Measurements from ENCODE around the gene TYK2.

The TYK2 gene

DNA sequence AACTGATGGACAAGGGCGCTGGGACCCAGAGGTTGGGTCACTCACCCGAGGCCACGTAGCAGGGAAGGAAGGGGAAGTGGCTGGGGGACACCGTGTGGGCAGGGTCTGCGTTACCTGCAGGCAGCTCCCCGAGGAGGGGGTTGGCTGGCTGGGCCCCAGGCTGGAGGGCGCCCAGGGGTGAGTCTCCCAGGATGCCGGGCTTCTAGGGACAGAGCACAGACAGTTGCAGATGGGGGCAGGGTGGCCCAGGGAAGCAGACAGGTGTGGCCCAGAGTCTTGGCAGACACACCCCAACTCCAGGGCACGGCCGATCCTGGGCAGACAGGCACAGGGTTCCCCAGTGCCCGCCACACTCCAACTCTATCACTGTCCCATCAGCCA, 59.0 kb downstream of the TYK2 start:
- H3K4me3 ChIP-seq (IDR thresholded peaks at IDR 0.05; ENCODE audit: insufficient read depth, low read depth, low read length) = no peak overlapping the region
- no peak overlapping the region for H2AFZ ChIP-seq (ENCODE audit: low read depth)
- no peak overlapping the region for H3K27ac ChIP-seq
- peaks cover under 1% of the 10 kb centered on the region for H3K4me1 ChIP-seq (ENCODE audit: low read depth, poor library complexity, severe bottlenecking)
- H4K20me1 ChIP-seq (ENCODE audit: insufficient read depth) = no peaks in the 10 kb centered on the region
- H3K27me3 ChIP-seq (ENCODE audit: insufficient read depth, low read depth) = no peaks in the 10 kb centered on the region
- H3K9ac ChIP-seq = no peak overlapping the region
- H3K79me2 ChIP-seq (ENCODE audit: insufficient read depth, low read depth) = no peaks in the 10 kb centered on the region
- peaks cover 9% of the 10 kb centered on the region; the same call in 1 of the 2 replicates for H3K36me3 ChIP-seq (ENCODE audit: insufficient read depth)
- no peak overlapping the region for H3K4me2 ChIP-seq
- TF ChIP-seq, protein P1, sequence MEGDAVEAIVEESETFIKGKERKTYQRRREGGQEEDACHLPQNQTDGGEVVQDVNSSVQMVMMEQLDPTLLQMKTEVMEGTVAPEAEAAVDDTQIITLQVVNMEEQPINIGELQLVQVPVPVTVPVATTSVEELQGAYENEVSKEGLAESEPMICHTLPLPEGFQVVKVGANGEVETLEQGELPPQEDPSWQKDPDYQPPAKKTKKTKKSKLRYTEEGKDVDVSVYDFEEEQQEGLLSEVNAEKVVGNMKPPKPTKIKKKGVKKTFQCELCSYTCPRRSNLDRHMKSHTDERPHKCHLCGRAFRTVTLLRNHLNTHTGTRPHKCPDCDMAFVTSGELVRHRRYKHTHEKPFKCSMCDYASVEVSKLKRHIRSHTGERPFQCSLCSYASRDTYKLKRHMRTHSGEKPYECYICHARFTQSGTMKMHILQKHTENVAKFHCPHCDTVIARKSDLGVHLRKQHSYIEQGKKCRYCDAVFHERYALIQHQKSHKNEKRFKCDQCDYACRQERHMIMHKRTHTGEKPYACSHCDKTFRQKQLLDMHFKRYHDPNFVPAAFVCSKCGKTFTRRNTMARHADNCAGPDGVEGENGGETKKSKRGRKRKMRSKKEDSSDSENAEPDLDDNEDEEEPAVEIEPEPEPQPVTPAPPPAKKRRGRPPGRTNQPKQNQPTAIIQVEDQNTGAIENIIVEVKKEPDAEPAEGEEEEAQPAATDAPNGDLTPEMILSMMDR (conservative IDR thresholded peaks at IDR 0.05; ENCODE audit: low read depth, low read length) = no peak

DNA sequence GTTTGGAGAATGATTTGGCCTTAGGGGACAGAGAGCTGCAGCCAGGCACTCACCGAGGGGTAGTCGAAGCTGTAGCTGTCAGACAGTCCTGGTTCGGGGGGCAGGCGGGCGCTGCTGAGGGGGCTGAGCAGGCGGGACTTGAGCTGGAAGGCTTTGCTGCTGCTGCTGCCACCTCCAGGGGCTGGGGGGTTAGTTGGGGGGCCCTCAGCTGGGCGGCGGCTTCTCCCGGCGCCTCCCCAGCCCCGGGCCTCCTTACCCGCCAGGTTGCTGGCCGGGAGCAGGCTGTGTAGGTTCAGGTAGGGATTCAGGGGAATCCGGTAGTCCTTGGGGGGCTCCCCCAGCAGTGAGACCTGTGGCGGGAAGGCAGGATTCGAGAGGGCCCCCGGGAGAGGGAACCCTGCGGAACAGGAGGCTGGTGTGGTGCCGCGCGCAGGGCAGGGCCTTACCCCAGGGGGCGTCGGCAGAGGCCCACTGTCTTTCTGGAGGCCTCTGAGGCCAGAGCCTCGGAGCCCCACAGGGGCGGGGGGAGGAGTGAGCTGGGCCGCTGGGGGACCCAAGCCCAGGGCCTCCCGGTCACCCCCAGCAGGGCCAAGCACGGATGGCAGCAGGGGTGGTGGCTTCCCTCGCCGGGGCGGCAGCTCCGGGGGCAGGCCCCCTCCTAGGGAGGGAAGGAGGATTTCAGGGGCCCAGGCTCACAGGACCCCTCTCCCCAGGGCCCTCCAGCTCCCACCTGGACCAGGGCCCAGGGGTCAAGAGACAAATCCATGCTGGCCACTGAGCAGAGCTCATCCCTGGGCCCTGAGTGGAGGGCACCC, 59.6 kb downstream of the TYK2 start:
- H3K4me2 ChIP-seq = no peak overlapping the region
- peaks cover 7% of the 10 kb centered on the region; the same call in 1 of the 2 replicates for H3K36me3 ChIP-seq (ENCODE audit: insufficient read depth)
- H3K79me2 ChIP-seq (ENCODE audit: insufficient read depth, low read depth) = no peaks in the 10 kb centered on the region
- H3K4me1 ChIP-seq (ENCODE audit: low read depth, poor library complexity, severe bottlenecking) = peaks cover 6% of the 10 kb centered on the region
- H3K27ac ChIP-seq = no peak overlapping the region
- no peak overlapping the region for H2AFZ ChIP-seq (ENCODE audit: low read depth)
- TF ChIP-seq, protein P1 (conservative IDR thresholded peaks at IDR 0.05; ENCODE audit: low read depth, low read length) = no peak
- H3K4me3 ChIP-seq (IDR thresholded peaks at IDR 0.05; ENCODE audit: insufficient read depth, low read depth, low read length) = no peak overlapping the region
- no peaks in the 10 kb centered on the region for H4K20me1 ChIP-seq (ENCODE audit: insufficient read depth)
- no peaks in the 10 kb centered on the region for H3K27me3 ChIP-seq (ENCODE audit: insufficient read depth, low read depth)
- no peak overlapping the region for H3K9ac ChIP-seq

DNA sequence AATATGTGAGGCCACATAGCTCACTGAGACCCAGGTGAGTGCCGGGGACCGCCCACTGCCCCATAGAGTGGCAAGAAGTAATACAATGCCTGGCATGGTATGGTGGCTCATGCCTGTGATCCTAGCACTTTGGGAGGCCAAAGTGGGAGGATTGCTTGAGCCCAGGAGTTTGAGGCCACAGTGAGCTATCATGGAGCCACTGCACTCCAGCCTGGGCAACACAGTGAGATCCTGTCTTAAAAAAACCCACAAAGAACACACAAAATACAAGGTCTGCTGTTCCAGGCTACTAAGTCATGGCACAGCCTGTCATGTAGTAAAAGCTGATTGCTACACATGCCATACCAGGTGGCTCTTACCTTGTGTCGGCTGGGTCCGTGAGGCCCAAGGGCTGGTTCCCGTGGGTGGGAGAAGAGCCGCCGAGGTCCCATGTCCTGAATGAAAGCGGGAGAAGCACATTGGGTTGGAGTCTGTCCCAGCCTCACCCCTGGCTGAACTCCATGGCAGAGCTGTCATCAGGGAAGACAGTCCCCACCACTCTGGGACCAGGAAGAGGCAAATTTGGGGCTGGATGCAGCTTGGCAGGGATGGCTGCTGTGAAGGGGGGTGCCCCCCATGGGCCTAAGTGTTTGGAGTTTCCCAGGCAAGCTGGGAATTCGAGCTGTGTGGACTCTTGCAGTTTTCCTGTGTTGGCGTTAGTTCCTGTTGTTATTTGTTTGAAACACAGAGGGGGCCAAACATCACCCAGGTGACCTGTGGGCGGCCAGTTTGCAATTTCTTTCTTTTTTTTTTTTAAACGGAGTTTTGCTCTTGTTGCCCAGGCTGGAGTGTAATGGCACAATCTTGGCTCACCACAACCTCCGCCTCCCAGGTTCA, 61.3 kb downstream of the TYK2 start:
- Histone ChIP-seq H3K79me2 (ENCODE audit: insufficient read depth, low read depth) (no peaks in the 10 kb centered on the region; the same call in 1 of the 2 replicates), H3K4me3 (IDR thresholded peaks at IDR 0.05; ENCODE audit: insufficient read depth, low read depth, low read length) (no peak overlapping the region), H2AFZ (ENCODE audit: low read depth) (no peak overlapping the region), H3K9ac (no peak overlapping the region), H3K36me3 (ENCODE audit: insufficient read depth) (no peaks in the 10 kb centered on the region), H3K27me3 (ENCODE audit: insufficient read depth, low read depth) (no peaks in the 10 kb centered on the region), H3K4me1 (ENCODE audit: low read depth, poor library complexity, severe bottlenecking) (peaks cover 16% of the 10 kb centered on the region), H4K20me1 (ENCODE audit: insufficient read depth) (no peaks in the 10 kb centered on the region), H3K4me2 (no peak overlapping the region), H3K27ac (no peak overlapping the region)
- TF ChIP-seq, protein P1 (conservative IDR thresholded peaks at IDR 0.05; ENCODE audit: low read depth, low read length) = no peak

DNA sequence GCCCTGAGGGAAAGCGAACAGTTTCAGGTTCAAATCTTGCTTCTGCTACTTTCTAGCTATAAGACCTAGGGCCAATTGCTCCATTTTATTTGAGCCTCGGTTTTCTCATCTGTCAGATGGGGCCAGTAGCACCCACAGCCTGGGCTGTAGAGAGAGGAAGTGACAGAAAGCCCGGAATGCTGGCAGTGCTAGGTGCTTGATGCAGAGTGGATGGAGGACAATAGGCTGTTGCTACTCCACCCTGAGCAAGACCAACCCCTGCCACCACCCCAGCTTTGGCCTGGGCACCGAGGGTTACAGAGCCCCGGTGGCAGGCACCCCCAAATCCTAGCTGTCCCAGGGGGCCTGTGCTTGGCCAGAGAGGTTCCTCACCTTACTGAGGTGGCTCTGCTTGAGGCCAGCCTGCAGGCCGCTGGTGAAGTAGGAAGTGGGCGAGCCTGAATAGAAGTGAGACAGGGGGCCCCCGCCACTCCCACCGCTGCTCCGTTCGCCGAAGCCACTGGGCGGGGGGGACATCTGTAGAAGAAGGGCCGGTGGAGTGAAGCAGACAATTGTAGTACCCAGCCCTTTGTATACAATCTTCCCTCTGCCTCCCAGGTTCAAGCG, 62.4 kb downstream of the TYK2 start:
- H2AFZ ChIP-seq (ENCODE audit: low read depth) = no peak overlapping the region
- no peak overlapping the region for H3K27ac ChIP-seq
- H3K9ac ChIP-seq = no peak overlapping the region
- no peaks in the 10 kb centered on the region for H3K27me3 ChIP-seq (ENCODE audit: insufficient read depth, low read depth)
- H3K79me2 ChIP-seq (ENCODE audit: insufficient read depth, low read depth) = no peaks in the 10 kb centered on the region; the same call in 1 of the 2 replicates
- H4K20me1 ChIP-seq (ENCODE audit: insufficient read depth) = no peaks in the 10 kb centered on the region
- no peak overlapping the region for H3K4me2 ChIP-seq
- TF ChIP-seq, protein P1 (conservative IDR thresholded peaks at IDR 0.05; ENCODE audit: low read depth, low read length) = no peak
- peaks cover 16% of the 10 kb centered on the region for H3K4me1 ChIP-seq (ENCODE audit: low read depth, poor library complexity, severe bottlenecking)
- H3K36me3 ChIP-seq (ENCODE audit: insufficient read depth) = no peaks in the 10 kb centered on the region
- no peak overlapping the region for H3K4me3 ChIP-seq (IDR thresholded peaks at IDR 0.05; ENCODE audit: insufficient read depth, low read depth, low read length)

Data from KMS-11 (cell line).